SW 1271 (cell line): ENCODE data around the gene KCNQ1.
A peak's percentile ranks its signal among the peaks of the same experiment; 100 is the strongest.

Source experiments
- DNase-seq, 2 experiments: peaks; one replicate each; lab custom pipeline; 2025; lab: John Stamatoyannopoulos, UW

KCNQ1 gene

DNA sequence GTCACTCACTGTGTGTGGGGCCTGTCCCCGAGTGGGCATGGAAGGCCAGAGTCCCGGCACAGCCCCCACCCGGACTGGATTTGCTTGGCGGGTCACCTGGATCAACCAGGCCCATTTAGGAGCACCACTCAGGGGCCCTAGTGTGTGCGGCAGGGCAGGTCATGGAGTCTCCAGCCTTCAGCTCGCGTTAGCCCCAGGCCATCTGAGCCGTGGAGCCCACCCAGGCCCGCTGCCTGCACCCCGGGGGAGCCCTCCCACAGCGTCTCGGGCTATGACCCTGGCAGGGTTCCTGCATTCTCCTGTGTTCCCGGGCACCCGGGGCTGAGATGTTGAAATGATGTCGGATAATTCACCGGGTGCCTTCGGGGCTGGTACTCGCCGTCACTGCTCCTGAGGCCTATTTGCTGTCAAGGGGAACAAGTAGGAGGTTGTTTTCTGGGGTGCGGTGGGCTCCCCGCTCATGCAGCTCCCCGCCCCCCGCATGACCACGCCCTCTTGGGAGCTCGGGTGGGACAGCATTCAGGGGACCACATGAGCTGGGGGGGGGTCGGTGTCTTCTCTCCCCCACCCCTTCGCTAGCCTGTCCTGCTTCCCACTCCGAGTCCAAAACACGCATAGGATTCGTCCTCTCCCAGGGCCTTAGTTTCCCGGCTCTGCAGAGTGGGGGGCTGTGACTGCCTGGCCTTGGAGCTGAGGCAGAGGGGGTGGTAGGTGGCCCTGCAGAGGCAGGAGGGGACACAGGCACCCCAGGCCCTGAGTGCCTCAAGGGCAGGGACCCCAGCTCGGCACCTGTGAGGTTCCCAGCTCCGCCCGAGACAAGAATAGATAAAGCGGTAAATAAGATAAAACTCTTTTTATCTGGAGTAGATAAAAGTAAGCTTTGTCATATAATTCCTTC is 77.2 kb downstream of the KCNQ1 start:
- DNase-seq: no peak

DNA sequence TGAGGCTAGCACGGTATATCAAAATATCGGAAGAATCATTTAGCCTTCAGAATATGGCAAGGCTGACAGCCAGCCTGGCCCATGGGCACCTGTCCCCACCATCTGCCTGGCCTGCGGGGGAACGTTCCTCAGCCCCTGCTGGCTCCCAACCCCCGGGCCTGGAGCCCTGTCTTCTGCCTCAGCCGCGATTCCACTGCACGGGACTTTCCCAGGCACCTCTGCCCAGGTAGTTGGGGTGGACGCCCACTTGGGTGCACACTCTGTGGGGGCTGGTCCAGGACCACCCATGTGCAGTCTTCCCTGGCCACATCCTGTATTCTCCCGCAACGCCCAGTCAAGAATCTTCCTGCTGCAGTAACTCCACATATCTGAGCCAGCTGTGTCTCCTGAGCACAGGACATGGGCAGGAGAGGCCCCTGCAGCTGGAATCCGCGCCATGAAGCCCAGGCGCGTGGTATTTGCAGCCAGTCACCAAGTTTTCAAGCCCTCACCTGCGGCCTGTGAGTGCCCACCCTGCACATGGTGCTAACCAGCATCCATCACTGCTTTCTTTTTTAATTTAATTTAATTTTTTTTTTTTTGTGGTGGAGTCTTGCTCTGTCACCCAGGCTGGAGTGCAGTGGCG is 77.9 kb downstream of the KCNQ1 start:
- no peak for DNase-seq

GRCh38 chr11:2523821-2524391 is 79.1 kb downstream of the KCNQ1 start:
- no peak for DNase-seq

GRCh38 chr11:2524446-2525165 is 79.8 kb downstream of the KCNQ1 start:
- DNase-seq: no peak

DNA sequence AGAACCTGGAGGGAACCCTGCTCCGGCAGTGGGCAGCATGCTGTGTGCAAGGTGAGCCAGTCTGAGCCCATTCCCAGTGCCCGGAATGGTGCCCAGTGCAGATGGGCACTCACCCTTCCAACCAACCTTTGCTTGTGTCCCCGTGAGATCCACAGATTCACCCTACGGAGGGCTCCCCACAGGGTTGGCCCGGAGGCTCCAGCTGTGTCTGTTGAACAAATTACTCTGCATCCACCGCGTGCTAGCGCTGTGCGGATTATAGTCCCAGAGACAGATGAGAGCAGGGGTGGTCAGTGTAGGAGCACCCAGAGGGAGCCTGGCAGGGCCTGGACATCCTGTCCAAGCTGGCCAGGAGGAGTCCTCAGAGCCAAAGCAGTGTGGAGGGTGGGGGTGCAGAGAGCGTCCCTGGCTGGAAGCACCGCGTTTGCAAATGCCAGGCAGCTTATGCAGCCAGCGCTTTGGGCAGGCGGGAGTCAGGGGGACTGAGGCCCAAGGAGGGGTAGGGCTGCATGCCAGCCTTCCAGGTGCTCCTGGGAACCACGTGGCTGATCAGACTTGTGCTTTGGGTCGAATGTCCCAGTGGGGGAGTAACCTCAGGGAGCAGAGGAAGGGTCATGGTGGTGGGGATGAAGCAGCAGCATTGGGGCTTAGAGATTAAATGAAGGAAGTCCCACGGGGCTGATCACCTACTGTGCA is 80.5 kb downstream of the KCNQ1 start:
- DNase-seq: no peak

GRCh38 chr11:2525941-2526807 is 81.4 kb downstream of the KCNQ1 start:
- DNase-seq: no peak

DNA sequence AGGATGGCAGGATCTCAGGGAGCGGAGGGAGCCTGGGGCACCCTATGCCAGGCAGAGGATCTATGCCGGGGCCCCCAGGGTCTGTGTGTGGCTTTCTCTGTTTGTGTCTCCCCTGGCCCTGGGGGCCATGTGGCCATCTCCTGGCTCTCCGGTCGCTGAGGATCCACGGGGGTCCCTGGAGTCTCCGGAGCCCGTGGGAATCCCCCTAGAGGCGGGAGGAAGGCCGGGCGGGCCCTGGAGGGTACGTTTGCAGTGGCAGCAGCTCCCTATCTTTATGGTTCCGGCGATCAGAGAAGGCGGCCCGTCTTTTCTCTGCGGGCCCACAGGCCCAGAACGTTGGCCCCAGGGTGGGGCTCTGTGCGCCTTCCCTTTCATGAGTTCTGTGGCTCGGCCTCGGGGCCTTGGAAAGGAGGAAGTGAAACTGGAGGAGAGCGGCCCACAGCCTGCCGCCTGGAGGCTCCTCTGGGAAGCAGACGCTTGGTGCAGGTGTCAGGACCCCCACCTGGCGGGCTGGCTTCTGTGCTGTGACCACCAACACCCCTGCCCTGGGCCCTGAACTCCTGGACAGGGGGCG is 82.1 kb downstream of the KCNQ1 start:
- DNase-seq: no peak

DNA sequence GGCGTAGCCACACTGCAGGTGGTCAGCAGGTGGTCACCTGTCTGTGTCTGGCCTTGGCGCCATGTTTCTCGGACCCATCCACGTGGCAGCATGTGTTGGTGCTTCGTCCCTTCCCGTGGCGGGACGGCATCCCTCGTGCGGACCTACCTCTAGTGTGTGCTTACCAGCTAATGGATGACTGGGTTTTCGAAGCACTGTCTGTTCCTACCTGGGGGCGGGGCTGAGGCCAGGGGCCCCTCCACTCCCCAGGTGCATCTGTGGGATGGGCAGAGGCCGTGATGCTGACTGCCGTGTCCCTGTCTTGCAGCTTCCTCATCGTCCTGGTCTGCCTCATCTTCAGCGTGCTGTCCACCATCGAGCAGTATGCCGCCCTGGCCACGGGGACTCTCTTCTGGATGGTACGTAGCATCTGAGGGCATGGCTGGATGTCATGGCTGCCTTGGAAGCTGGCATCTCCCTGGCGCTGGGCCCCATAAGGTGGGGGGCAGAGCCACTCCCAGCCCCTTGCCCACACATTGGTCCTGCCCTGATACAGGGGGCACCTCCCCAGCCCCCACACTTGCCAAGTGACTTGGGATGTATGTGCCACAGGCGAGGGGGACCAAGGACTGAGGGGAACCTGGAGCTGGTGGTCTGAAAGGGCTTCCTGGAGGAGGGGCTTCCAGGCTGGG is 82.9 kb downstream of the KCNQ1 start:
- DNase-seq: no peak

DNA sequence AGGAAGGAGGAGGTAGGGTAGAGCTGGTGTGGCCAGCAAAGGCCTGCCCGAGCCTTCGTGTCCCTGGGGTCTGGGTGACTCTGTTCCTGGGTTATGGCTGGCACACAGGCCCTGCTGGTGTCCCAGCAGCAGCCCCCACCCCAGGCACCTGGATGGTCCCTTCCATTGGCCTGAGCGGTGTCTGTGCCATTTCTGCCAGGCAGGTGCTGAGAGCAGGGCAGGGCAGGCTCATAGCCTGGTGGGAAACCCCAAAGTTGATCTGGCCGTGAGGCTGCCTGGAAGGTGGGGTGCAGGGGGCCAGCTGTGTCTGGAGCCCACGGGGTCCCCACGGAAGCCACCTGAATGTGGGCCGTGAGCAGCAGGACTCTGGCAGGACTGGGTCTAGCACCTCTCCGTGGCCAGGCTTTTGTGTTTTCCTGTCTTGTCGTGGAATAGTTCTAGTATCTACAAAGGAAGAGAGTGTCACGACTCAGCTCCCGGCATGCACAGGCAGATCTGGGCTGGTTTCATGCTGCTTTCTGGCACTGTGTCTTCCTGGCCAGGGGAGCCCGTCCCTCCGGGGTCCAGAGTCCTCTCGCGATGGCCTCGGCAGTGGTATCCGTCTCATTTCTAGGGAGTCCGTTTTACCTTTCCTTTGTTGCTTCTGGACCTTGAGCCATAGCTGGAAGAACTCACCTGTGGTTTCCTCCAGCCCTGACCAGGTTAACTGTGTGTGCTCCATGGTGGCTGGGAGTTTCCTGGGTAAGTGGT is 83.7 kb downstream of the KCNQ1 start:
- DNase-seq: no peak

- no peak for DNase-seq
These were observed 84.4 kb downstream of the KCNQ1 start for GRCh38 chr11:2529173-2529572.

DNA sequence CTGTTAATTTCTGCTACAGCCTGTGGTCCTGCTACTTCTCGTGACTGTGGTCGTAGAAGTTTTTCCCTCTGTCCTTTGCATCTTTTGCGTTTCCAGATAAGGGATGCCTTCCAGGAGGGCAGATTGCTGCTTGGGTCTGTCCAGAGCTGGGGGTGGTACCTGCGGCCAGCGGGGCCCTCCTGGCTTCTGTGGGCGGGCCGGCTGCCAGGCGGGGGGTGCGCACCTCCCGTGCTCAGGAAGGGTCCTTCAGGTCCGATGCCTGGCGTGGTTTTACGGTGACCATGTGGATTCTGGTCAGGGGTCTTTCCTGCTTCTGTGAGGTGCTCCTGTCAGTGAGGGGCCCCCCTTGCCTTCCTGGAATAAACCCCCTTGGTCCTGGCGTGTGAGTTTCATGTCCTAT is 84.8 kb downstream of the KCNQ1 start:
- no peak for DNase-seq

DNA sequence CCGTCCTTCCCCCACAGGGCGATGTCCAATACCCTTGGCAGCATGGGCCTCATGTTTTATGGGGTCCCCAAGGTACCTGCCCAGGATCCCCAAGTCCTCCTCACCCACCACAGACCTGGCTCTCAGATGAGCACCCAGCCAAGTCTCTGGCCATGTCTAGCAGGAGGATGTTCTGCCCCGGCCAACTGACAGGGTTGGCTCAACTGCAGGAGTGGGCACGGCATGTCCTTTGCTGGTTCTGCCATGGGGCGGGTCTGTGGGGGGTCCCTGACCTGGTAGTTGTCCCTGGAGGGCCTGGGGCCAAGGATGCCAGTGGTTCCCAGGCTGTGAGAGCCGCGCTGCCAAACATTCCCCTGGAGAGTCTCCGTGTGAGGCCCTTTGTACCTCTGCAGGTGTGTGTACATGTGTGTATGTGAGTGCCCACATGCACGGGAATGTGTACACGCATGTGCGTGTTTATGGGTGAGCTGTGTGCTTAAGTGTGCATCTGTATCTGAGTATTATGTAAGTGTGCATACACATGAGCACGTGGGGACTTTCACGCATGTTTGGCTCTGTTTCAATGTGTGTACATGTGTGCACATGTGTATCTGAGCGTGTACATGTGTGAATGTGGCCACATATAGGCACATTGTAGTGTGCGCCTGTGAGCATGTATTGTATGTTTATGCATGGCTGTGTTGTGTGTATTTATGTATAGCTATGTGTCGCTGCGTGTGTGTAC is 85.5 kb downstream of the KCNQ1 start:
- no peak for DNase-seq

GRCh38 chr11:2530855-2531200 is 86.0 kb downstream of the KCNQ1 start:
- DNase-seq: no peak

DNA sequence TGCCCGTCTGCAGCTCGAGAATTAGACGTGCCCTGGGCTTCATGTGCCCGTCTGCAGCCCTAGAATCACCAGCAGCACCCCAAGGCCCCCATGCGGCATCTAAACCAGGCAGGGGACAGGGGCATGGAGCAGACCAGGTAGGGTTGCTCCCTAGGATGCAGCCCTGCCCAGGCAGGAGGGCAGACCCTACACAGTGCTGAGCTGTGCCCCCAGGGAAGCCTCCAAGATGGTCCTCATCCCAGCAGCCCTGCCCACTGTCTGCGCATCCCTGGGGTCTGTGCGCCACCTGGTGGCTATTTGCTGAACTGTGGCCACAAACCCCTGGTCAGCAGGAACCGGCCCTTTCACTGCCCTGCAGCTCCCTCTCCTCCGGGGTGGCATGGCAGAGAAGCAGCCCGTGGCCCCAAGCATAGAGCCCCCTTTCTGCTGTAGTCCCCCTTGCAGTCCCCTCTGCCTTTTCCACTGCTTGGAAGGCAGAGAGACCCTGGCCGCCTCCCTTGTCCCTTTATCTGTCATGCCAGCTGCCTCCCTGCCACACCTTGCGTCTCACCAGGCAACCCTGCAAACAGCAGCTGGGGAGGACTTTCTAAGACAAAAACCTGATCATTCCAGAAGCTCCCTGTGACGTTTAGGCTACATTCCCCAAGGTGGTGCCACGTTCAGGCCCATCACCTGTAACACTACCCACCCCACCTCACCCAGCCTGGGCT is 86.6 kb downstream of the KCNQ1 start:
- DNase-seq: peak in 1 of 2 experiments; percentile 53

DNA sequence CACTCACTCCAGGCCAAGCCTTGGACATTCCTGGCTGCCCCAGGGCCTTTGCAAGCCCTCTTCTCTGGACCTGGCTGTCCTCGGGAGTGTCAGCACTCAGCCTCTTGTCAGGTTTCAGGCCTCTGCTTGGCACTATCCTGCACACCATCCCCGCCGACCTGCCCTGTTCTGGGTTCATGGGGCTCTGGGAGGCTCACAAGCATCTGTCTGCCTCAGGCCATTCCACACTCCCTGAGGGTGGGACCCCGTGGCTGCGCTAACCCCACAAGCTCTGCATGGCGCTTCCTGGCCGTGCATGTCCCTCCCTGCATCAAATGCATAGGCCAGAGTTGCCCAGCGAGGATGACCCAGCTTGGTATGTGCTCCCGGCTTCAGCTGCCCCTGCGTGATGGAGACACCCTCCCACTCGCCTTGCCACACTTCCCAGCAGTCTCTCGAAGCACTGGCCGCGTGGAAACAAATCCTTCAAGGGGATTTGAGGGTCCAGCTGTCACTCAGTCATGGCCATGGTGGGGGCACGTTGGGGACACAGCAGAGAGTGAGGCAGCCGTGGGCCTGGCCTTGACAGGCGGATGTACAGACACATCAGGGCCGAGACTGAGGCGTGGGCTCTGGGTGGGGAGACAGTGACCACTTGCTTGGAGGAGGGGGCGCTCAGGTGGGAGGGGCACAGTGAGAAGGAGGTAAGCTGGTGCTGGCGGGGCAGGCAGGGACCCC is 87.3 kb downstream of the KCNQ1 start:
- DNase-seq: no peak

DNA sequence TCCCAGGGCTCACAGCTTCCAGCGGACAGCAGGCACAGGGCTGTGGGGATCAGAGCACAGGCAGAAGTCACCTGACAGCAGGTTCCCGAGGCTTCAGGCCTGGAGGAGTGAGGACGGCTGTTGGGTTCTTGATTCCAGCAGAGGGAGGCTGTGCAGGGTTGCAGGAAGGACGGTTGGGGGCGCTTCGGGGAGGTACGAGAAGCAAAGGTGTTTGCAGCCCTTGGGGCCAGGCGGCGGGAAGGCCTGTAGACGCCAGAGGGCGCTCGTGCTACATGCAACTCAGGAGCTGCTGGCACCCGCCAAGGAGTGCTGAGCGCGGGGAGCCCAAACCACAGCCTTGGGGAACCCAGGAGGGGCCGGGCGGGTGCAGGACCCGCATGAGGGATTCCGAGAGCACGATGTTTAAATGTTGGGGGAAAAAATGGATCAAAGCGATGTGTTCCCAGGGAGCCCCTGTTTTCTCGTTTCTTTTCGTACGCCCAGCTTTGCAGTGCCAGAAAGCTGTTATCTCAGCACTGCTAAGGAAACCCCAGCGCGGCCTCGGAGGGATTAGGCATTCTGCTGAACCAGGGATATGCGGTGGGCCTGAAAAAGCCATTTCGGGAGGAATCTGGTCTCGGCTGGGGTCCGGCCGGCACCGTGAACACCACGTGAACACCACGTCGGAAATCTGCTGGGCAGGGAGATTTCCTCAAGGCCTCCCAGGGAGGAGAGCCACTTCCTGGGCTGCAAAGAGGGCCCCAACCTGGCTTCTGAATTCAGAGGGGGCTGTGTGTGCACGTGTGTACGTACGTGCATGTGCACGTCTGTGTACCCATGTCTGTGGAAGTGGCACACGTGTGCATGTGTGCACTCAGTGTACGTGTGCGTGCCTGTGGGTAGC is 88.1 kb downstream of the KCNQ1 start:
- DNase-seq: peak; percentile 81 to 83
